ENCODE measurements around the gene RNF208.

DNA sequence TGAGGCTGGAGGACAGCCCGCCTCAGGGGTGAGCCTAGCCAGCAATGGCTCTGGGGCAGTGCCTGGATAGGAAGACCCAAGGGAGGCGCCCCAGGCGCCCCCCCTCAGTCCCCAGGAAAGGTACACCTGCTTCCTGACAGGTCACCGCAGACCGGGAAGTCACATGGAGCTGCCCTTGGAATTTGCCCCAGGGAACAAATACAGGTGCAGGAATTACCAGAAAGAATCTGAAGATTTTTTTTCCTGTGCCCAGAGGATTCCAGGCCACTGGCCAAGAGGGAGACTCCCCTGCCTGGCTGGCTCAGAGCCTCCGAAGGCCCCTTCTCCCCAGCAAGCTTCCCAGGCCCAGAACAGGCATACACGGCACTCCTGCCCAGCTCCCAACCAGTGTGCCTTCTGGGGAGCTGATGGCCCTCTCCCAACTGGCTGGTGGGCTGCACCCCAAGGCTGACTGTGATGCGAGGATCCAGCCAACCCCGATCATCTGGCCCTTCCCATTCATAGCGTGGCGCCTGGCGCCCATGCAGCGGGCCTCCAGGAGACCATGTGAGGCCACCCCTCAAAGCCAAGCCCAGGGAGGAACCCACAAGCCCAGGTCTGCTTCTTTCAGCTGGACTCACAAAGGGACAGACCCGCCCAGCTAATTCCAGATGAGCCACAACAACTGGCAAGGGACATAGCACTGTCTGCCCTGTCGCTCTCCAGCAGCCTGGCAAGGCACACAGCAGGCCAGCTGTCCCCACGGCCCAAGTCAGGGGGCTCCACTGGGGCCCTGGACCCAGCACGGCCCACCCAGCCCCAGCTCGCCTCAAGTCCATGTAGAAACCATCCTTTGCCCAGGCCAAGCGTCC is 23.8 kb downstream of the RNF208 start:
- no peak for TF ChIP-seq CTCF (IDR thresholded peaks at IDR 0.05)
- TF ChIP-seq POLR2AphosphoS5 (IDR thresholded peaks at IDR 0.05) = no peak

All from breast epithelium (tissue), 3 donors.